SK-N-SH (cell line): ENCODE data around the gene EDEM2. TPM values are rescaled to one million over a fixed set of nuclear protein-coding genes. Genes with fewer than 3 reads are reported as not detected.

ENCODE experiments used
- CTCF ChIA-PET: fragments of 300-600, 350-600 bp; formaldehyde crosslinking; extraction: SDS; loops from one replicate; lab custom pipeline; 2021; lab: Yijun Ruan, JAX
- POLR2A ChIA-PET: fragments of 350-600 bp; sonication (Branson Sonifier 250); formaldehyde crosslinking; extraction: SDS; loops from one replicate; lab custom pipeline; 2020; ENCODE audit warnings: antibody characterized with exemption, inconsistent platforms; lab: Yijun Ruan, JAX
- DNase-seq: peaks from one replicate; pipeline ENCODE4 v3.0.0; 2012
- H2AFZ ChIP-seq: fragments of 200-600 bp; sonication (generic); 2 replicates; pipeline ENCODE4 v1.8.1; 2016; ENCODE audit warnings: antibody characterized with exemption, mild to moderate bottlenecking, low read depth
- H3F3A ChIP-seq: fragments of 200-600 bp; sonication (generic); replicated peaks from 2 replicates; pipeline ENCODE3; 2016; ENCODE audit warnings: antibody characterized with exemption, mild to moderate bottlenecking; ENCODE audit not compliant: insufficient read depth
- H3K27ac ChIP-seq, 2 experiments: fragments of 200-500 bp in 1 of 2; fragments of 200-600 bp in 1 of 2; sonication (Bioruptor generic) in 1 of 2; sonication (generic), shearing (Covaris generic) in 1 of 2; 2 replicates each; pipeline versions ENCODE4 v1.5.1 to v1.6.1; 2014 to 2016; ENCODE audit warnings: low read depth in 2 of 2, inconsistent platforms in 1 of 2, low read length in 1 of 2, mild to moderate bottlenecking in 1 of 2, mixed read lengths in 1 of 2
- H3K27me3 ChIP-seq: fragments of 200-600 bp; sonication (generic), shearing (Covaris generic); 2 replicates; pipeline ENCODE4 v1.6.1; 2016; ENCODE audit warnings: mixed run types; ENCODE audit not compliant: insufficient read depth
- H3K36me3 ChIP-seq, 2 experiments: fragments of 200-500 bp in 1 of 2; fragments of 200-600 bp in 1 of 2; sonication (Bioruptor generic) in 1 of 2; sonication (generic) in 1 of 2; replicated peaks in 1 of 2; 2 replicates each; pipeline versions ENCODE3 to v1.5.1; 2014 to 2016; ENCODE audit warnings: low read length in 1 of 2, mild to moderate bottlenecking in 1 of 2; ENCODE audit not compliant: insufficient read depth in 2 of 2, control insufficient read depth in 1 of 2
- H3K4me1 ChIP-seq, 2 experiments: fragments of 200-500 bp in 1 of 2; fragments of 200-600 bp in 1 of 2; sonication (Bioruptor generic) in 1 of 2; sonication (generic), shearing (Covaris generic) in 1 of 2; 2 replicates each; pipeline versions ENCODE4 v1.5.1 to v1.6.1; 2014 to 2016; ENCODE audit warnings: low read depth in 1 of 2, low read length in 1 of 2, mixed run types in 1 of 2; ENCODE audit not compliant: insufficient read depth in 2 of 2, control insufficient read depth in 1 of 2
- H3K4me2 ChIP-seq: fragments of 200-600 bp; sonication (generic), shearing (Covaris generic); 2 replicates; pipeline ENCODE4 v1.6.1; 2017; ENCODE audit warnings: mixed run types
- H3K4me3 ChIP-seq, 2 experiments: fragments of 200-500 bp in 1 of 2; fragments of 200-600 bp in 1 of 2; sonication (Bioruptor generic) in 1 of 2; sonication (generic), shearing (Covaris generic) in 1 of 2; 2 replicates each; pipeline versions ENCODE4 v1.5.1 to v1.8.1; 2014 to 2016; ENCODE audit warnings: low read depth in 2 of 2, inconsistent platforms in 1 of 2, low read length in 1 of 2, mild to moderate bottlenecking in 1 of 2, mixed read lengths in 1 of 2, moderate library complexity in 1 of 2
- H3K79me2 ChIP-seq: fragments of 200-600 bp; sonication (generic); 2 replicates; pipeline ENCODE4 v1.8.1; 2017; ENCODE audit warnings: mild to moderate bottlenecking; ENCODE audit not compliant: insufficient read depth
- H3K9ac ChIP-seq: fragments of 200-600 bp; sonication (generic); 2 replicates; pipeline ENCODE4 v1.6.1; 2017; ENCODE audit warnings: mixed run types
- H3K9me2 ChIP-seq: fragments of 200-600 bp; sonication (generic); 2 replicates; pipeline ENCODE4 v1.6.1; 2017; ENCODE audit warnings: mixed run types
- H3K9me3 ChIP-seq: fragments of 200-600 bp; sonication (generic); 2 replicates; pipeline ENCODE4 v1.6.1; 2017; ENCODE audit warnings: mixed run types, mild to moderate bottlenecking, moderate library complexity
- H4K20me1 ChIP-seq: fragments of 200-600 bp; sonication (generic); 2 replicates; pipeline ENCODE4 v1.6.1; 2017; ENCODE audit warnings: mild to moderate bottlenecking, mixed run types; ENCODE audit not compliant: insufficient read depth
- EP300 ChIP-seq, 2 experiments: IDR thresholded peaks; 2 replicates each; pipeline versions ENCODE4 v1.4.0 to v1.6.1; 2012; ENCODE audit warnings: borderline replicate concordance in 1 of 2, low read depth in 1 of 2, low read length in 1 of 2
- EZH2phosphoT487 ChIP-seq: fragments of 200-600 bp; sonication (generic); IDR thresholded peaks from 2 replicates; pipeline ENCODE4 v1.6.1; 2017; ENCODE audit warnings: low read depth, mixed run types, mild to moderate bottlenecking, antibody characterized with exemption, moderate library complexity, borderline replicate concordance
- FOSL2 ChIP-seq: IDR thresholded peaks from 2 replicates; pipeline ENCODE4 v1.4.0; 2012; ENCODE audit warnings: low read depth, mild to moderate bottlenecking, moderate library complexity, borderline replicate concordance
- GABPA ChIP-seq: IDR thresholded peaks from 2 replicates; pipeline ENCODE4 v1.4.0; 2012; ENCODE audit warnings: low read depth, mild to moderate bottlenecking
- JUND ChIP-seq: IDR thresholded peaks from 2 replicates; pipeline ENCODE4 v1.4.0; 2012
- MXI1 ChIP-seq: IDR thresholded peaks from 2 replicates; pipeline ENCODE4 v1.6.1; 2012; ENCODE audit warnings: mild to moderate bottlenecking, low read depth, low read length, improper control_type of control experiment
- NFIC ChIP-seq: IDR thresholded peaks from 2 replicates; pipeline ENCODE4 v1.4.0; 2012; ENCODE audit warnings: borderline replicate concordance
- POLR2AphosphoS5 ChIP-seq: IDR thresholded peaks from 2 replicates; pipeline ENCODE4 v1.6.1; 2012; ENCODE audit warnings: low read depth, low read length
- RAD21 ChIP-seq: IDR thresholded peaks from 2 replicates; pipeline ENCODE4 v1.6.1; 2012; ENCODE audit warnings: mild to moderate bottlenecking, low read length
- RCOR1 ChIP-seq: fragments of 150-350 bp; IDR thresholded peaks from 2 replicates; pipeline ENCODE4 v1.6.1; 2017; ENCODE audit warnings: antibody characterized with exemption, low read length
- TAF1 ChIP-seq: IDR thresholded peaks from 2 replicates; pipeline ENCODE4 v1.6.1; 2012; ENCODE audit warnings: low read depth, mild to moderate bottlenecking, low read length, moderate library complexity, borderline replicate concordance
- TCF12 ChIP-seq: IDR thresholded peaks from 2 replicates; pipeline ENCODE4 v1.4.0; 2012
- TEAD4 ChIP-seq: IDR thresholded peaks from 2 replicates; pipeline ENCODE4 v1.4.0; 2012; ENCODE audit warnings: mild to moderate bottlenecking, borderline replicate concordance; ENCODE audit not compliant: insufficient read depth
- YY1 ChIP-seq: IDR thresholded peaks from 2 replicates; pipeline ENCODE4 v1.4.0; 2012; ENCODE audit warnings: low read depth, mild to moderate bottlenecking
- WGBS: methylation state at CpG from one replicate; pipeline ENCODE4 v1.1.6; 2017; ENCODE audit warnings: low lambda C conversion rate; 5-methylcytosine and 5-hydroxymethylcytosine counted together
- polyA plus RNA-seq, 3 experiments: library from polyadenylated mRNA; depleted of rRNA; stranded (reverse); fragments of >200 nt; gene quantifications; 2 replicates each; pipeline ENCODE4 v1.2.3, GENCODE V29; 2012
- TF ChIP-seq, protein P1 (sequence below): IDR thresholded peaks from 2 replicates; pipeline ENCODE4 v1.4.0; 2012; ENCODE audit warnings: low read depth, borderline replicate concordance

Gene EDEM2
- polyA plus RNA-seq, 1 of the 3 experiments (the other 2 are of a cell fraction): 34.3 TPM

DNA sequence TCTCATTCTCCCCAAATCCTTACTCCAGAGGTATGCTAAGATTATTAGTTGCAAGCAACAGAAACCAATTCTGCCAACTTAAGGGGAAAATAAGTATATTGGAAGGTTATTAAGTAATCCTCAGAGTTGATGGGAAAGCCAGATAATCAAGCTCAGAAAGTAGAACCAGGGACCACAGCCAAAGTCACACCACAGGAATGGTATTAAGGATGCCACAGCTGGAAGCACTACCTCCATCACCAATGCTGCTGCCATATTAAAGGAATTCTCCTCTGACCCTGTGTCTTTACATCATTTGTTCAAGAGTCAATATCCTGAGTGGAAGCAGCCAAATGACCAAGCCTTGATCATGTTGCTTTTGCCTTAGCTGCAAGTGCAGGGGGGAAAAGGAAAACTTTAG lies 34.6 kb upstream of the EDEM2 start:
- Histone ChIP-seq H4K20me1 (no peaks in the 10 kb centered on the region), H3K36me3 (no peaks in the 10 kb centered on the region), H3F3A (peaks cover 4% of the 10 kb centered on the region), H3K4me1 (no peaks in the 10 kb centered on the region), H2AFZ (no peak overlapping the region), H3K9ac (no peak overlapping the region), H3K4me2 (no peak overlapping the region), H3K27ac (no peak overlapping the region), H3K9me3 (no peaks in the 10 kb centered on the region), H3K27me3 (no peaks in the 10 kb centered on the region), H3K9me2 (no peaks in the 10 kb centered on the region), H3K4me3 (no peak overlapping the region), H3K79me2 (no peaks in the 10 kb centered on the region)
- no peak for DNase-seq
- no peak for TF ChIP-seq JUND
- no peak for TF ChIP-seq EZH2phosphoT487
- CTCF ChIA-PET: interaction anchor here (1.2 to 2.0 kb wide), 2 partner anchors 88 to 147 kb away, joined by 3 to 5 read pairs; no protein-coding TSS in a partner anchor
- POLR2A ChIA-PET: no interaction called here

DNA sequence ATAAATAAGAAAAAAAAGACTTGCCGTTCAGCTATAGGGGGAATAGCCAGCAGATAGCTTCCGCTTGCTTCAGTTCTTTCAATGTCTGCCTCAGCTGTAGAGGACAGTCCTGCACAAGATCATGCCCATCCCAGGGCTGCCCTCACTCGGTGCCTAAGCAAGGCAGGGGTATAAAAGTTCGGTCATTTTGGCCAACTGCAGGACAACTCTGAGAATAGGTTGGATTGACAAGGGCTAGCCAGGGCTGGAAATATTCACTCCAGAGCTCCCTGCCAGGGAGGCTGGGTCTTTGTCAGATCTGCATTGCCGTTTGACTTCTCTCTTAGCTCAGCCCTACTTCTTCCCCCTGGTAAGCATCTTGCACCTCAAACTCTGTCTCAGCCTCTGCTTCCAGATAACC lies 33.1 kb upstream of the EDEM2 start:
- POLR2A ChIA-PET: no interaction called here

DNA sequence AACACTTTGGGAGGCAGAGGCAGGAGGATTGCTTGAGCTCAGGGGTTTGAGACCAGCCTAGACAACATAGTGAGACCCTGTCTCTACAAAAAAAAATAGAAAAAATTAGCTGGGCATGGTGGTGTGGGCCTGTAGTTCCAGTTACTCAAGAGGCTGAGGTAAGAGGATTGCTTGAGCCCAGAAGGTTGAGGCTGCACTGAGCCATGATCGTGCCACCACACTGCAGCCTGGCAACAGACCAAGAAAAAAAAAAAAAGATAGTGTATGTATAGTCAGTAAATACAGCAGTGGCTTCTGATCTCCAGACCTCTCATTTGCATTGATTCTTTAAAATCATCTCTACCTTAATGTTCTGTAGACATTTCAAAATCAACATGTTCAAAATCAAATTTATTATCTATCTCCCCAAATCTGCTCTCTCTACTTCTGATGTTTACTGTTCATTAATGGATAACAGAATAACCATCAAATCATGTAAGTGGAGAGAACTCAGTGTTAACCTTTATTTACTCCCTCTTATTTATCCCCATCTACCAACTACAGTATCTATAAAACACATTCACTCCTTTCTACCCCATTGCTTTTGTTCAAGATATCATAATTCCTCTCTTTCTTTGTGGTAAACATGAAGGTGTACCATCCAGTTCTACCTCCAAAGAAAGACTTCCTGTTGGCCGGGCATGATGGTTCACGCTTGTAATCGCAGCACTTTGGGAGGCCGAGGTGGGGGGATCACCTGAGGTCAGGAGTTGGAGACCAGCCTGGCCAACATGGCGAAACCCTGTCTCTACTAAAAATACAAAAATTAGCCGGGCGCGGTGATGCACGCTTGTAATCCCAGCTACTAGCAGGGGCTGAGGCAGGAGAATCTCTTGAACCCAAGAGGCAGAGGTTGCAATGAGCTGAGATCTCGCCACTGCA lies 32.4 kb upstream of the EDEM2 start:
- Histone ChIP-seq H3K9me2 (no peaks in the 10 kb centered on the region), H3K9me3 (no peaks in the 10 kb centered on the region), H3K79me2 (no peaks in the 10 kb centered on the region), H3K27ac (no peak overlapping the region), H3K27me3 (no peaks in the 10 kb centered on the region), H3K9ac (no peak overlapping the region), H3K36me3 (no peaks in the 10 kb centered on the region), H3K4me1 (no peaks in the 10 kb centered on the region), H3F3A (peaks cover 4% of the 10 kb centered on the region), H3K4me3 (no peak overlapping the region), H4K20me1 (no peaks in the 10 kb centered on the region), H3K4me2 (no peak overlapping the region), H2AFZ (no peak overlapping the region)
- WGBS: 89% methylated on average over 11 of the region's 11 CpGs
- TF ChIP-seq NFIC: no peak
- TF ChIP-seq FOSL2: no peak
- TF ChIP-seq, protein P1, sequence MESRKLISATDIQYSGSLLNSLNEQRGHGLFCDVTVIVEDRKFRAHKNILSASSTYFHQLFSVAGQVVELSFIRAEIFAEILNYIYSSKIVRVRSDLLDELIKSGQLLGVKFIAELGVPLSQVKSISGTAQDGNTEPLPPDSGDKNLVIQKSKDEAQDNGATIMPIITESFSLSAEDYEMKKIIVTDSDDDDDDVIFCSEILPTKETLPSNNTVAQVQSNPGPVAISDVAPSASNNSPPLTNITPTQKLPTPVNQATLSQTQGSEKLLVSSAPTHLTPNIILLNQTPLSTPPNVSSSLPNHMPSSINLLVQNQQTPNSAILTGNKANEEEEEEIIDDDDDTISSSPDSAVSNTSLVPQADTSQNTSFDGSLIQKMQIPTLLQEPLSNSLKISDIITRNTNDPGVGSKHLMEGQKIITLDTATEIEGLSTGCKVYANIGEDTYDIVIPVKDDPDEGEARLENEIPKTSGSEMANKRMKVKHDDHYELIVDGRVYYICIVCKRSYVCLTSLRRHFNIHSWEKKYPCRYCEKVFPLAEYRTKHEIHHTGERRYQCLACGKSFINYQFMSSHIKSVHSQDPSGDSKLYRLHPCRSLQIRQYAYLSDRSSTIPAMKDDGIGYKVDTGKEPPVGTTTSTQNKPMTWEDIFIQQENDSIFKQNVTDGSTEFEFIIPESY: no peak
- no peak for TF ChIP-seq EZH2phosphoT487
- no peak for TF ChIP-seq EP300 (IDR thresholded peaks at IDR 0.05; ENCODE audit: borderline replicate concordance in 1 of 2, low read depth in 1 of 2, low read length in 1 of 2)
- TF ChIP-seq RAD21: no peak
- no peak for TF ChIP-seq TEAD4
- TF ChIP-seq MXI1: no peak
- TF ChIP-seq TAF1: no peak
- no peak for TF ChIP-seq RCOR1
- TF ChIP-seq GABPA: no peak
- no peak for TF ChIP-seq YY1
- TF ChIP-seq POLR2AphosphoS5: no peak
- POLR2A ChIA-PET: no interaction called here
- CTCF ChIA-PET: interaction anchor here (1.0 kb wide), 1 partner anchor 35 kb away, joined by 3 read pairs; no protein-coding TSS in a partner anchor
- no peak for DNase-seq

More for the DNA sequence above, 33.1 kb upstream of the EDEM2 start:
- H3K9me3 ChIP-seq: no peaks in the 10 kb centered on the region
- H3F3A ChIP-seq: peaks cover 4% of the 10 kb centered on the region
- H3K9ac ChIP-seq: no peak overlapping the region
- H2AFZ ChIP-seq: no peak overlapping the region
- TF ChIP-seq RAD21 (no peak), TCF12 (no peak), JUND (no peak)
- H3K4me3 ChIP-seq: no peak overlapping the region
- H3K27me3 ChIP-seq: no peaks in the 10 kb centered on the region
- no peak for DNase-seq
- no peaks in the 10 kb centered on the region for H3K4me1 ChIP-seq
- CTCF ChIA-PET: interaction anchor here (1.0 to 2.0 kb wide), 2 partner anchors 36 to 89 kb away, joined by 3 to 5 read pairs; no protein-coding TSS in a partner anchor
- no peaks in the 10 kb centered on the region for H3K79me2 ChIP-seq
- no peak overlapping the region for H3K4me2 ChIP-seq
- 81% methylated on average over 5 of the region's 5 CpGs for WGBS
- H3K36me3 ChIP-seq: no peaks in the 10 kb centered on the region
- no peaks in the 10 kb centered on the region for H4K20me1 ChIP-seq
- no peaks in the 10 kb centered on the region for H3K9me2 ChIP-seq
- no peak overlapping the region for H3K27ac ChIP-seq
